HUES6 (cell line): ENCODE measurements around the gene MED27.

ENCODE experiments used
- H3K27ac ChIP-seq: 2 replicates; pipeline ENCODE4 v1.7.0; 2013; ENCODE audit warnings: low read depth, mild to moderate bottlenecking, low read length, inconsistent platforms
- H3K27me3 ChIP-seq: 2 replicates; pipeline ENCODE4 v1.6.1; 2013; ENCODE audit warnings: low read length; ENCODE audit not compliant: control insufficient read depth, insufficient read depth
- H3K36me3 ChIP-seq: 2 replicates; pipeline ENCODE4 v1.6.1; 2013; ENCODE audit warnings: low read length; ENCODE audit not compliant: control insufficient read depth, insufficient read depth
- H3K4me1 ChIP-seq: 2 replicates; pipeline ENCODE4 v1.6.1; 2013; ENCODE audit warnings: low read length; ENCODE audit not compliant: control insufficient read depth, insufficient read depth
- H3K4me3 ChIP-seq: 2 replicates; pipeline ENCODE4 v1.5.1; 2013; ENCODE audit warnings: low read depth, low read length
- H3K9ac ChIP-seq: one replicate; pipeline ENCODE4 v1.6.1; 2013; ENCODE audit warnings: mild to moderate bottlenecking, low read length
- H3K9me3 ChIP-seq: 2 replicates; pipeline ENCODE4 v1.6.1; 2013; ENCODE audit warnings: low read depth, low read length; ENCODE audit not compliant: control insufficient read depth, insufficient read depth

MED27 gene

DNA sequence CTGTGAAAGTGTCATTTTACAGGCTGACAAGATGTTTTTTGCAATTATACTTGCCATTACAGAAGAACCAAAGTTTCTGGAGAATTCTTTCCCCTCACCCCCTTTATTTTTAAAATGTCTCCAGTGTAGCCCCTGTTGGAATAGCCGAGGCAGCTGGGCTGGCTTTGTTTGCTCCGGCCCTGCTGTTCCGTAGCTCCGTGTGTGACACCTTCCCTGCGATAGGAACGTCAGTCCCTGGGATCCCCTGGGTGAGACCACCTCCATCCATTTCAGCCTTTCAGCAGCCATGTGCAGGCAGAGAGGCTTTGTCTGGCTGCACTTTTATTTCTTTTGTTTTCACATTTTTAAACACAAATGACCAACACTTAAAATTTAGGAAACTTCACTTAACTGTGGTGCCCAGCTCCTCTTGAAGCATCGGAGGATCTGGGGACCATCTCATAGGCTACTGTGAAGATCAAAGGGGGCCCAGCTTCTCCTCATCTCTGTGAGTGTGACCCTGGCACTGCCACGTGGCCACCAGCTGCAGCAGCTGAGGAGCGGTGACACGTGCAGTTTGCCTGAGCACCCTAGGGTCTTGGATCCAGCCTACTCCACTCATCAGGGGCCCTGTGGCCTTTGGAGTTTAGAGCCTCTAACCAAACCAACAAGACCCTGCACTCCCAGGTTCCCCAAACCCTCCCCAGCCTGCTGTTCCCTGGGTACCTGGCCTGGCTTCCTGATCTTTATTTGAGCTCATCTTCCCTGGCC, 214.0 kb downstream of the MED27 start:
- H3K4me1 ChIP-seq: peaks cover 17% of the 10 kb centered on the region
- H3K27me3 ChIP-seq: no peaks in the 10 kb centered on the region
- peaks cover 5% of the 10 kb centered on the region for H3K36me3 ChIP-seq
- no peak overlapping the region for H3K9ac ChIP-seq
- no peak overlapping the region for H3K27ac ChIP-seq
- H3K4me3 ChIP-seq: no peak overlapping the region
- no peaks in the 10 kb centered on the region for H3K9me3 ChIP-seq

DNA sequence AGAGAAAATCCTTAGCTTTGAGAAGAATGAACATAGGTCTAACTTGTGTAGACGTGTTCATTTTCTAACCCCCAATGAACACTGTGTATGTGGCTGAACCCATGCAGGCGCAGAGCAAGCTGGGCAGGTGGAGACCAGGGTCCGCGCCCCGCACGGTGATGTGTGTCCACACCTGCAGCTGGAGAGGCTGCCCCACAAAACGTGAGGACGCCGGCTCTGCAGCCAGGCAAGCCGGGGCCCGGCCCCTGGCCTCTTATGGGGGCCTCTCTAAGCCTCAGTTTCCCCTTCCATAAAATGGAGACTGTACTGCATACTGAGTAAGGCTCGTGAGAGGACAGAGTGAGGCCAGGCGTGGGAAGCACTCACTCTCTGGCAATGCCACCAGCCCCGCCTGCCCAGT, 215.1 kb downstream of the MED27 start:
- H3K9ac ChIP-seq: no peak overlapping the region
- no peaks in the 10 kb centered on the region for H3K27me3 ChIP-seq
- H3K27ac ChIP-seq: no peak overlapping the region
- H3K4me1 ChIP-seq: peaks cover 10% of the 10 kb centered on the region
- H3K4me3 ChIP-seq: no peak overlapping the region
- peaks cover 11% of the 10 kb centered on the region for H3K36me3 ChIP-seq
- H3K9me3 ChIP-seq: no peaks in the 10 kb centered on the region

DNA sequence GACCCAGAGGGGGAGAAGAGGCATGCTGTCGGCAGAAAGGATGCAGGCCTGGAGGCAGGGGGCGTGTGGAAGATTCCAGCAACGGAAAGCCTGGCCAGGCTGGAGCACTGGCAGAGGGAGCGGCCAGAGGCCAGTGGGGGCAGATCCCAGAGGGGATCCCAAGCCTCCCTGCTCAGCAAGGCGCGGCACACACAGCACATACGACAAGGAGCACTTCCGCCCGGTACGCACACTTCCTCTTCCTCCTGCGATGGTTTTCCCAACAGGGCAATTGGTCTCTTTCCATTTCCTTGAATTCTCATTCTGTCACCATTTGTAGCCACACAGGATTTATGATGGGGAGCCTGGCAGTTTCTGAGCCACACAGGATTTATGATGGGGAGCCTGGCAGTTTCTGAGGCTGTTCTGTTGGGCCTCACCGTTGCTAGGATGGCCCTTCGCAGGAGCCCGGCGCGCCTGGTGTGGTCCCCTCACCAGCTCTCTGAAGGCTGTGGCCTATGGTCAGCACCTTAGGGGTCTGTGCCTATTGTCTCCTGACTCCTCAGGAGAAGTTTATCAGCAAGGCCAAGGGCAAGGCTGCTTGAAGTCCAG, 216.3 kb downstream of the MED27 start:
- Histone ChIP-seq H3K4me3 (no peak overlapping the region), H3K4me1 (peaks cover under 1% of the 10 kb centered on the region; the same call in 1 of the 2 replicates), H3K9me3 (no peaks in the 10 kb centered on the region), H3K9ac (no peak overlapping the region), H3K27me3 (no peaks in the 10 kb centered on the region), H3K27ac (no peak overlapping the region), H3K36me3 (peaks cover 11% of the 10 kb centered on the region)

DNA sequence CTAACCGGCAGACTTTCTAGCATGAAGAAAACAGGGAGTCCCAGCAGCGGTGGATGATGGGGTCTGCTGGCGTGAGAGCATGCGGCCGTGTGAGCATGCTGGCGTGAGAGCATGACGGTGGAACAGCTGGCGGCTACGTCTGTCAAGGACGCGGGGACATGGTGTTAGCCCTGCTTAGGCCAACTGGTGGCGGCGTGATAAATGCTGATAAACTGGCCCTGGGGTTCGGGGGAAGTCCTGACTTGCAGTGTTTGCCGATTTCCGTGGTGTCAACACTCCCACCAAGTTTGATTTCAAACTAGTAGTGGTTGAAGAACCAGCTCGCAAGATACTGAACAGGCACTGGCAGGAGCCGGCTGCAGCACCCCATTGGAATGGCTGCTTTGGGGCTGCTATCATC, 217.4 kb downstream of the MED27 start:
- Histone ChIP-seq H3K4me1 (no peaks in the 10 kb centered on the region), H3K27ac (no peak overlapping the region), H3K9me3 (no peaks in the 10 kb centered on the region), H3K36me3 (peaks cover 11% of the 10 kb centered on the region), H3K4me3 (no peak overlapping the region), H3K9ac (no peak overlapping the region), H3K27me3 (no peaks in the 10 kb centered on the region)

GRCh38 chr9:131860430-131860829, 219.2 kb downstream of the MED27 start:
- Histone ChIP-seq H3K4me1 (peaks cover 6% of the 10 kb centered on the region), H3K36me3 (peaks cover 11% of the 10 kb centered on the region)

GRCh38 chr9:131858147-131858546, 221.5 kb downstream of the MED27 start:
- Histone ChIP-seq H3K4me1 (peaks cover 12% of the 10 kb centered on the region), H3K27ac (no peak overlapping the region), H3K4me3 (no peak overlapping the region)

More at GRCh38 chr9:131860430-131860829, 219.2 kb downstream of the MED27 start:
- Histone ChIP-seq H3K27ac (no peak overlapping the region), H3K27me3 (no peaks in the 10 kb centered on the region), H3K9me3 (no peaks in the 10 kb centered on the region), H3K4me3 (no peak overlapping the region), H3K9ac (no peak overlapping the region)

DNA sequence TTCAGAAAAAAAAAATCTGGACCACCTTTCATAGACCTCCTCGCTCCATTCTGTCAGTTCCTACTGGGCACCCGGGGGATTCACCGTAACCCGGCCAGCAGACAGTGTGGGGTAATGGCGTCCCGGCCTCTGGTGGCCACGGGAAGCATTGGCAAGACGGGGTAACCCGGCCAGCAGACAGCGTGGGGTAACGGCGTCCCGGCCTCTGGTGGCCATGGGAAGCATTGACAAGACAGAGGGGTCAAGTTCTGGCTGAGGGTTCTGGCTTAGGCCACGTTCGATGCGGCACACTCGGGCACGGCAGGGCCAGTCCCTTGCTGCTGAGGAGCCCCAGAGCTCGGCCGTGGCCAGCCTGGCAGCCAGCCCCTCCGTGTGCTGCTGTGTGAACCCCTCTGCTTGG, 223.6 kb downstream of the MED27 start:
- Histone ChIP-seq H3K36me3 (peaks cover 6% of the 10 kb centered on the region; the same call in 1 of the 2 replicates), H3K4me1 (peaks cover 17% of the 10 kb centered on the region), H3K27me3 (no peaks in the 10 kb centered on the region), H3K27ac (no peak overlapping the region), H3K4me3 (no peak overlapping the region), H3K9ac (no peak overlapping the region), H3K9me3 (no peaks in the 10 kb centered on the region)

More at GRCh38 chr9:131858147-131858546, 221.5 kb downstream of the MED27 start:
- Histone ChIP-seq H3K36me3 (peaks cover 11% of the 10 kb centered on the region), H3K27me3 (no peaks in the 10 kb centered on the region), H3K9ac (no peak overlapping the region), H3K9me3 (no peaks in the 10 kb centered on the region)

DNA sequence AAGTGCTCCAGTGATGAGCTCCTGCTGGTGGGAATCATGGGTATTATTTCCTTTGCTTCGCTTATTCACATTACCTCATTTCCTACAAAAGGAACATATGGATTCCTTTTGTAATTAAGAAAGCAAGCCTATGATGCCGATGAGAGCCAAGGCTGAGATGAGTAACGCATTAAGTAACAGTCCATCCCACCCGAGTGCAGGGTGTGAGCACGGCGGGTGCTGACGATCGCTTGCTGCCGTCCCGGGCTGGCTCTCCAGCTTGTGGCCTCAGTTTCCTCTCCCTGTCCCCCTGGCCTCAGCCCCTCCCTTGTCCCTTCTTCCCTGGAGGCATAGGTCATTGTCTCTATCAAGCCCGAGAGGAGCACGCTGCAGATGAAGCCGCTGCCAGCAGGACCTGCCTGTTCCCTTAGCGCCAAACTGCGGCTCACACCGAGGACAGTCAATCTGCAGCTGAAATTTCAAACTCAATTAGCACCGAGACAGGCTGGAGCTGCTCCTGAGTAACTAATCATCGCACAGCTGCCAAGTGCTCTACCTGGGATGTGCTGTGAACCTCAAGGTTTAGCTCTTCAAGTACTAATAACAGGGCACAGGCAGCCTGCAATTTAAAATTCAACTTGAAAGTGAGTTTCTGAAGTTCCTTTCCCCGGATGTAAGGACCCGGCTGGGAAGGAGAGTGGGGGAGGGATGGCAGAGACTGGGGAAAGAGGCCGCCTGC, 224.6 kb downstream of the MED27 start:
- Histone ChIP-seq H3K9ac (no peak overlapping the region), H3K4me1 (peaks cover 18% of the 10 kb centered on the region), H3K9me3 (no peaks in the 10 kb centered on the region), H3K27ac (no peak overlapping the region), H3K27me3 (no peaks in the 10 kb centered on the region), H3K4me3 (no peak overlapping the region), H3K36me3 (peaks cover 4% of the 10 kb centered on the region; the same call in 1 of the 2 replicates)

DNA sequence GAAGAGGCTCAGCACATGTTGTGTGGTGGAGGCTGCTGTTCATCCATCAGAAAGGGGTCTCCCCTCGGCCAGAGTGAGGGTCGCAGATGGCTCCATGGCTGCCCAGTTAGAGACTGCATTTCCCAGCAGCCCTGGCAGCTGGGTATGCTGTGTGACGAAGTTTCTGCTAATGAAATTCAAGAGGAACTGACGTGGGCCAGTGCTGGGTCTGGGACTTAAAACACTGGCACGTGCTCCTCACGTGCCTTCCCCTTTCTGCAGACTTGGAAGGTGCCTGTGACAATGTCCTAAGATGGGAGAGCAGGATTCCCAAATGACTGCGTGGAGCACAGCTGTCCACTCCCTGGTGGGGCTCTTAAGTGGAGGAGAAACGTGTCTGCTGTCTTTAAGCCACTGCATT, 225.3 kb downstream of the MED27 start:
- Histone ChIP-seq H3K4me3 (no peak overlapping the region), H3K9ac (no peak overlapping the region)

DNA sequence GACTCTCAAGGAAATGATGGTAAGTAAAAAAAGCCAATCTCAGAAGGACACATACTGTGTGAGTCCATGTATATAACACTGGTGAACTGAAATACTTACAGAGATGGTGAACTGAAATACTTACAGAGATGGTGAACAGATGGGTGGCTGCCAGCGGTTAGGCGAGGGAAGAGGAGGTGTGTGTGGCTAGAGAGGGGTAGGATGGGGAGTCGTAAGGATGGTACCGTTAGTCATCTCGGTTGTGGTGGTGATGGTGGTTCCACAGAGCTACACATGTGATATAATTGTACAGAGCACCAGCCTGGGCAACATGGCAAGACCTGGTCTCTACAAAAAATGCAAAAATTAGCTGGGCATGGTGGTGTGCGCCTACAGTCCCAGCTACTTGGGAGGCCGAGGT, 226.2 kb downstream of the MED27 start:
- H3K4me3 ChIP-seq: no peak overlapping the region
- no peaks in the 10 kb centered on the region for H3K27me3 ChIP-seq
- H3K27ac ChIP-seq: no peak overlapping the region

More for the DNA sequence above, 225.3 kb downstream of the MED27 start:
- no peak overlapping the region for H3K27ac ChIP-seq
- H3K27me3 ChIP-seq: no peaks in the 10 kb centered on the region
- H3K4me1 ChIP-seq: peaks cover 18% of the 10 kb centered on the region
- no peaks in the 10 kb centered on the region for H3K36me3 ChIP-seq
- H3K9me3 ChIP-seq: no peaks in the 10 kb centered on the region

DNA sequence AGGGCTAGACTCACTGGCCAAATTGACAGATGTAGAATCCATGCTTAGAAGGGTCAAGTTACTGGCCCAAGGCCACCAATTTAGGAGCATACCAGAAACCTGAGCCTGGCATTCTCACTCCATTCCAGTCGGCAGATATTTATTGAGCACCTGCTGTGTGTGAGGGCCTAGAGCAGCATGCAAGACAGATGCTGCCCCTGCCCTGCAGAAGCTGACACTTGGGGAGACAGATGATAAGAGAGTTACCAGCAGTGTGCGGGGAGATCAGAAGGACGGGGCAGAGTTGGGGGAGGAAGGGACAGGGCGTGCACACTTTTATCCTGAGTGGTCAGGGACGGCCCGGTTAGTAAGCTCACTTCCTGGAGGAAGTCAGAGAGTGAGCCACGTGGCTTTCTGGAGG, 228.3 kb downstream of the MED27 start:
- Histone ChIP-seq H3K9me3 (no peaks in the 10 kb centered on the region), H3K36me3 (no peaks in the 10 kb centered on the region), H3K9ac (no peak overlapping the region), H3K4me1 (peaks cover 18% of the 10 kb centered on the region), H3K4me3 (no peak overlapping the region), H3K27me3 (no peaks in the 10 kb centered on the region), H3K27ac (no peak overlapping the region)

More for the DNA sequence above, 226.2 kb downstream of the MED27 start:
- Histone ChIP-seq H3K9me3 (no peaks in the 10 kb centered on the region), H3K36me3 (no peaks in the 10 kb centered on the region), H3K4me1 (peaks cover 18% of the 10 kb centered on the region), H3K9ac (no peak overlapping the region)
